Endothelial cell of umbilical vein (primary cell): ENCODE results near the gene NLGN1. TPM values are rescaled to one million over a fixed set of nuclear protein-coding genes. Genes with fewer than 3 reads are reported as not detected.

Experiments used
- BruUV-seq: library from RNA; stranded (reverse); fragments of 400-500 nt; replicated peaks from 2 replicates; lab custom pipeline; 2021; lab: Mats Ljungman, UMichigan
- CTCF ChIA-PET: fragments of 300-600, 350-600 bp; sonication (Branson Sonifier 250); formaldehyde crosslinking; loops from one replicate; lab custom pipeline; 2021; ENCODE audit warnings: antibody characterized with exemption, inconsistent platforms; lab: Charles Lee
- POLR2A ChIA-PET: fragments of 300-600, 350-600 bp; sonication (Branson Sonifier 250); formaldehyde crosslinking; loops from one replicate; lab custom pipeline; 2021; ENCODE audit warnings: antibody characterized with exemption, inconsistent platforms; lab: Charles Lee
- DNase-seq: peaks from one replicate; pipeline ENCODE4 v3.0.0-alpha.2; 2011; ENCODE audit warnings: low read depth, low spot score
- FAIRE-seq: peaks from 2 replicates; lab custom pipeline; 2011; peaks lifted over from hg19 to GRCh38; lab: Jason Lieb, UNC
- H2AFZ ChIP-seq: 2 replicates; pipeline ENCODE4 v1.6.0; 2012; ENCODE audit warnings: low read depth, low read length, control low read depth, inconsistent platforms
- H3K27ac ChIP-seq: 2 replicates; pipeline ENCODE4 v1.5.1; 2011; ENCODE audit warnings: low read depth, mild to moderate bottlenecking, control low read depth, low read length, moderate library complexity; ENCODE audit not compliant: insufficient read depth
- H3K27me3 ChIP-seq, 2 experiments: 2 replicates each; pipeline versions ENCODE4 v1.6.0 to v1.6.1; 2011; ENCODE audit warnings: low read length in 2 of 2, mixed read lengths in 1 of 2; ENCODE audit not compliant: control insufficient read depth in 2 of 2, insufficient read depth in 2 of 2
- H3K36me3 ChIP-seq, 2 experiments: 2 replicates in 1 of 2; 3 replicates in 1 of 2; pipeline ENCODE4 v1.5.1; 2011; ENCODE audit warnings: low read length in 2 of 2, mild to moderate bottlenecking in 1 of 2, moderate library complexity in 1 of 2; ENCODE audit not compliant: control insufficient read depth in 2 of 2, insufficient read depth in 2 of 2; ENCODE audit errors: extremely low read depth in 1 of 2
- H3K4me1 ChIP-seq: 3 replicates; pipeline ENCODE4 v1.5.1; 2011; ENCODE audit warnings: mild to moderate bottlenecking, low read length; ENCODE audit not compliant: control insufficient read depth, insufficient read depth; ENCODE audit errors: extremely low read depth
- H3K4me2 ChIP-seq: 2 replicates; pipeline ENCODE4 v1.6.1; 2011; ENCODE audit warnings: low read length, control low read depth, mixed read lengths; ENCODE audit not compliant: insufficient read depth
- H3K4me3 ChIP-seq, 3 experiments: fragments of 200-600 bp in 1 of 3; sonication (generic), shearing (Covaris generic) in 1 of 3; replicated peaks in 1 of 3; 2 replicates each; pipeline ENCODE4 v1.5.1; 2011 to 2016; ENCODE audit warnings: control low read depth in 3 of 3, low read length in 3 of 3, mild to moderate bottlenecking in 2 of 3, inconsistent platforms in 1 of 3, low read depth in 1 of 3, moderate library complexity in 1 of 3; ENCODE audit not compliant: insufficient read depth in 1 of 3
- H3K79me2 ChIP-seq: 2 replicates; pipeline ENCODE4 v1.6.0; 2012; ENCODE audit warnings: low read length, inconsistent platforms; ENCODE audit not compliant: control insufficient read depth, insufficient read depth
- H3K9ac ChIP-seq: replicated peaks from 2 replicates; pipeline ENCODE3; 2011; ENCODE audit warnings: low read length, control low read depth; ENCODE audit not compliant: insufficient read depth; ENCODE audit errors: extremely low read depth
- H3K9me1 ChIP-seq: replicated peaks from 3 replicates; pipeline ENCODE4 v1.6.0; 2011; ENCODE audit warnings: mild to moderate bottlenecking, low read length; ENCODE audit not compliant: control insufficient read depth, insufficient read depth; ENCODE audit errors: extremely low read depth
- H3K9me3 ChIP-seq: replicated peaks from 2 replicates; pipeline ENCODE4 v1.5.1; 2012; ENCODE audit warnings: low read length, inconsistent platforms; ENCODE audit not compliant: control insufficient read depth, insufficient read depth
- H4K20me1 ChIP-seq: replicated peaks from 2 replicates; pipeline ENCODE3; 2011; ENCODE audit warnings: mild to moderate bottlenecking, low read length; ENCODE audit not compliant: control insufficient read depth, insufficient read depth; ENCODE audit errors: extremely low read depth
- EZH2 ChIP-seq: IDR thresholded peaks from 2 replicates; pipeline ENCODE4 v1.6.1; 2012; ENCODE audit warnings: borderline replicate concordance, low read depth, mild to moderate bottlenecking, moderate library complexity, low read length, inconsistent platforms; ENCODE audit not compliant: severe bottlenecking
- GATA2 ChIP-seq: IDR thresholded peaks from 2 replicates; pipeline ENCODE4 v1.7.0; 2011; ENCODE audit warnings: low read depth, mild to moderate bottlenecking, moderate library complexity, mixed read lengths, low read length; ENCODE audit not compliant: insufficient read length, insufficient read depth
- MYC ChIP-seq: IDR thresholded peaks from one replicate; pipeline ENCODE4 v1.6.1; 2011; ENCODE audit warnings: mild to moderate bottlenecking, low read depth, low read length
- POLR2A ChIP-seq: IDR thresholded peaks from 2 replicates; pipeline ENCODE4 v1.6.1; 2012; ENCODE audit warnings: low read depth, mild to moderate bottlenecking, control low read depth, low read length
- POLR2AphosphoS5 ChIP-seq: IDR thresholded peaks from 2 replicates; pipeline ENCODE4 v1.6.1; 2012; ENCODE audit warnings: low read depth, mild to moderate bottlenecking, control low read depth, low read length, moderate library complexity; ENCODE audit not compliant: insufficient read depth
- dilution Hi-C: fragments of 300-500 bp; cut with MboI; formaldehyde crosslinking; loops from one replicate; pipeline ENCODE4 v1.15.0; 2019; ENCODE audit warnings: low sequenced_read_pairs; ENCODE audit not compliant: extremely low pct_ligation_motif_present
- intact Hi-C: fragments of 100-400 bp; cut with micrococcal nuclease; formaldehyde crosslinking; loops from one replicate; pipeline ENCODE4 v1.10.0; 2022
- polyA plus RNA-seq, 4 experiments: library from polyadenylated mRNA; depleted of rRNA in 3 of 4; stranded (reverse) in 3 of 4; unstranded in 1 of 4; fragments of >200 nt; gene quantifications; 2 replicates each; pipeline versions ENCODE4 v1.2.1 to v1.2.3, GENCODE V29; 2011 to 2012; ENCODE audit warnings: missing spikeins in 1 of 4
- total RNA-seq: library from RNA; stranded (reverse); gene quantifications from 2 replicates; pipeline ENCODE4 v1.2.3, GENCODE V29; 2021
- TF ChIP-seq, protein P1 (sequence below), 2 donors: IDR thresholded peaks; 1 replicate in 1 of 2; 2 replicates in 1 of 2; pipeline ENCODE4 v1.5.1; 2011; ENCODE audit warnings: low read length in 2 of 2, mild to moderate bottlenecking in 2 of 2, moderate library complexity in 2 of 2, control low read depth in 1 of 2, inconsistent platforms in 1 of 2, low read depth in 1 of 2; ENCODE audit not compliant: insufficient read depth in 1 of 2; ENCODE audit errors: extremely low read depth in 1 of 2

Gene NLGN1
- total and polyA plus RNA-seq, 2 donors (not counting 3 experiments of a cell fraction or from before 2014, with no cell fraction given) = 7.9 to 16.3 TPM

DNA sequence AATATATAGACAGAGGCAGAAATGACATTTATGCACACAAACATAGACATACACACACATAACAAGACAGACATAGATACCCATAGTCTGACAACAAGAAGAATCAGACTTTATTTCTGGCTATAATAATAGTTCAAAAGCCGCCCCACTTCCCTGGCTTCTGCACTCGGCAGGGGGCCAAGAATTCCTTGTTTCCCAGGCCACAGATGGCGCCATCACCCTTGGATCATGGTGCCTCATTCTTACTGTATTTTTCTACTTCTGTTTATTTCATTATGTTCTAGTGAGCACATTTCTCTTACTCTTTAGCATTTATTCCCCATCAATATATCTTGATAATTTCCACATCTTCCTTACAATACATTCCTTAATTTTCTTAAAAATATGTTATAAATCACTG, 387.5 kb downstream of the NLGN1 start:
- intact Hi-C loops = no loop called here
- TF ChIP-seq POLR2A (no peak), MYC (no peak), GATA2 (no peak), EZH2 (no peak), POLR2AphosphoS5 (no peak)
- TF ChIP-seq, protein P1, sequence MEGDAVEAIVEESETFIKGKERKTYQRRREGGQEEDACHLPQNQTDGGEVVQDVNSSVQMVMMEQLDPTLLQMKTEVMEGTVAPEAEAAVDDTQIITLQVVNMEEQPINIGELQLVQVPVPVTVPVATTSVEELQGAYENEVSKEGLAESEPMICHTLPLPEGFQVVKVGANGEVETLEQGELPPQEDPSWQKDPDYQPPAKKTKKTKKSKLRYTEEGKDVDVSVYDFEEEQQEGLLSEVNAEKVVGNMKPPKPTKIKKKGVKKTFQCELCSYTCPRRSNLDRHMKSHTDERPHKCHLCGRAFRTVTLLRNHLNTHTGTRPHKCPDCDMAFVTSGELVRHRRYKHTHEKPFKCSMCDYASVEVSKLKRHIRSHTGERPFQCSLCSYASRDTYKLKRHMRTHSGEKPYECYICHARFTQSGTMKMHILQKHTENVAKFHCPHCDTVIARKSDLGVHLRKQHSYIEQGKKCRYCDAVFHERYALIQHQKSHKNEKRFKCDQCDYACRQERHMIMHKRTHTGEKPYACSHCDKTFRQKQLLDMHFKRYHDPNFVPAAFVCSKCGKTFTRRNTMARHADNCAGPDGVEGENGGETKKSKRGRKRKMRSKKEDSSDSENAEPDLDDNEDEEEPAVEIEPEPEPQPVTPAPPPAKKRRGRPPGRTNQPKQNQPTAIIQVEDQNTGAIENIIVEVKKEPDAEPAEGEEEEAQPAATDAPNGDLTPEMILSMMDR (IDR thresholded peaks at IDR 0.05; ENCODE audit: extremely low read depth in 1 of 2, insufficient read depth in 1 of 2, low read depth in 1 of 2, low read length in 2 of 2) = no peak

More for the DNA sequence above, 387.5 kb downstream of the NLGN1 start:
- CTCF ChIA-PET = no interaction called here
- H3K36me3 ChIP-seq = no peaks in the 10 kb centered on the region
- H3K27me3 ChIP-seq = no peaks in the 10 kb centered on the region
- H2AFZ ChIP-seq = no peak overlapping the region
- no peak overlapping the region for H3K9ac ChIP-seq
- H3K9me1 ChIP-seq = peaks cover 3% of the 10 kb centered on the region
- POLR2A ChIA-PET = no interaction called here
- no peaks in the 10 kb centered on the region for H3K79me2 ChIP-seq
- no peaks in the 10 kb centered on the region for H3K9me3 ChIP-seq
- dilution Hi-C loops = no loop called here
- FAIRE-seq (no peak), DNase-seq (no peak)
- no peak overlapping the region for H3K4me2 ChIP-seq
- H3K4me3 ChIP-seq = no peak overlapping the region
- no peaks in the 10 kb centered on the region for H4K20me1 ChIP-seq
- no peaks in the 10 kb centered on the region for H3K4me1 ChIP-seq
- no peak overlapping the region for H3K27ac ChIP-seq
- no TSS peak for BruUV-seq
